ENCODE measurements around the gene HBA1.
"Not testable (repeated sequence)": the region's sequence is repeated elsewhere in the genome, so short reads cannot be mapped to it uniquely, and the experiment has no call there.

HBA1 gene

GRCh38 chr16:176006-176405 is 474 bp upstream of the HBA1 start:
- DNase-seq, result not testable (repeated sequence)

- DNase-seq, result no peak
These were observed 928 bp downstream of the HBA1 start for GRCh38 chr16:177394-177822.

- DNase-seq, result no peak
These were observed 1.6 kb downstream of the HBA1 start for GRCh38 chr16:177981-178667.

GRCh38 chr16:178668-179015 is 2.2 kb downstream of the HBA1 start:
- DNase-seq, result no peak

GRCh38 chr16:179211-180092 is 3.0 kb downstream of the HBA1 start:
- DNase-seq, result no peak

GRCh38 chr16:180101-180675 is 3.7 kb downstream of the HBA1 start, which contains the start of gene HBQ1:
HBQ1 (plus strand) TSS chr16:180459; CDS start chr16:180487, 28 bp downstream.
- DNase-seq, result peak; percentile 54

GRCh38 chr16:180681-181564 is 4.4 kb downstream of the HBA1 start:
- peak; percentile 87 for DNase-seq

GRCh38 chr16:181565-182021 is 5.1 kb downstream of the HBA1 start:
- no peak for DNase-seq

GRCh38 chr16:183005-183404 is 6.5 kb downstream of the HBA1 start:
- DNase-seq, result no peak

GRCh38 chr16:185213-185612 is 8.7 kb downstream of the HBA1 start:
- no peak for DNase-seq

- DNase-seq, result no peak
These were observed 9.2 kb downstream of the HBA1 start for GRCh38 chr16:185691-186090.

- DNase-seq, result no peak
These were observed 10.8 kb downstream of the HBA1 start for GRCh38 chr16:187330-187729.

- no peak for DNase-seq
These were observed 12.2 kb downstream of the HBA1 start for GRCh38 chr16:188674-189073.

- no peak for DNase-seq
These were observed 13.2 kb downstream of the HBA1 start for GRCh38 chr16:189604-190186.

- DNase-seq, result no peak
These were observed 15.4 kb downstream of the HBA1 start for GRCh38 chr16:191831-192230.

GRCh38 chr16:192686-193085 is 16.2 kb downstream of the HBA1 start:
- no peak for DNase-seq

GRCh38 chr16:193441-193840 is 17.0 kb downstream of the HBA1 start:
- DNase-seq, result no peak

GRCh38 chr16:194516-194915 is 18.0 kb downstream of the HBA1 start:
- DNase-seq, result no peak

GRCh38 chr16:200388-200787 is 23.9 kb downstream of the HBA1 start:
- DNase-seq, result no peak

GRCh38 chr16:203246-203645 is 26.8 kb downstream of the HBA1 start:
- no peak for DNase-seq

GRCh38 chr16:204046-204445 is 27.6 kb downstream of the HBA1 start:
- not testable (repeated sequence) for DNase-seq

- DNase-seq, result not testable (repeated sequence)
These were observed 32.9 kb downstream of the HBA1 start for GRCh38 chr16:209359-209758.

All from activated naive CD4-positive, alpha-beta T cell treated with anti-CD3 and anti-CD28 coated beads, Interleukin-2, amount 50 U/mL, for 16 hours (primary cell).